Activated CD8-positive, alpha-beta memory T cell treated with anti-CD3 and anti-CD28 coated beads, Interleukin-2, amount 50 U/mL, for 1 hour (primary cell): Measurements from ENCODE around the gene HOXD10.

Source experiments
- DNase-seq: peaks from one replicate; pipeline ENCODE4 v3.0.0-alpha.2; 2020; ENCODE audit errors: extremely low read depth

Gene HOXD10

DNA sequence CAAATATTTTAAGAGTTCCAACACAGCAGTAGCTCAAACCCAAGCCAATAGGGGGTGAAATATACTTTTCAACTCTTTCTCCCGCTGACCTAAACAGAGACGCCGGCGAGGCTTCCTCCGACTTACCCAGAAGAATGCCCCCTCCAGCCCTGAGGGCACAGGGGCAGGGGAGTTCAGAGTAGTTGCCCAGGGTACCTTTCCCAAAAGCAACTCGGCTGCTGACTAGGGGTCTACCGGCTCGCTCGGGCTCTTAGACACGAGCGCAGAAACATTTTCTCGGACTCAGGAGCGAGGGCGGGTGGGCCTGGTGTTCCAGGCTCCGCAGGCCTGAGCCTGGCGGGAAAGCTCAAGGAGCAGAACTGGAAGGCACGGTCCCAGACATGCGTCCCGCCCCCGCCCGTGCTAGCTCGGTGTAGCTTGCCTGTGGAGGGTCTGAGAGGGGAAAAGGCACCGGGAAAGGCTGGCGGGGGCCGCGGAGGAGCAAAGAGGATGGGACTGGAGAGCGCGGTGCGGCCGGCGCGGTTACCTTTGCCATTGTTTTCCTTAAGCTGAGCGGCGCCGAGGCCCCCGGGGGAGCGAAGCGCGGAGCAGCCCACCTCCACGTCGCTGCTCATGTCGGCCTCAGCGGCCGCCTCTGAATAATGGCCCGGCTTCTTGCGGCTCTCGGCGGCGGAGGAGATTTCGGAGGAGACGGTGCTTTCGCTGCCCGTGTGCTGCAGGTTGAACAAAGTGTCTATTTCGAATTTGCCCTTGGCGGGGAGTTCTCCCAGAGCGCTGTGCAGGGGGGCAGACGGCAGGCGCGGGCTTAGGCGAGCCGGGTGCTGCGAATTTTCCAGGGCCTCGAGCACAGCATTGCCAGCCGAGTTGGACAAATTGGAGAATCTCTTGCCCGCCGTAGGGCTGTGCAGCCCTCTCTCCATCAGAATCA, 33.5 kb upstream of the HOXD10 start:
- DNase-seq = no peak

DNA sequence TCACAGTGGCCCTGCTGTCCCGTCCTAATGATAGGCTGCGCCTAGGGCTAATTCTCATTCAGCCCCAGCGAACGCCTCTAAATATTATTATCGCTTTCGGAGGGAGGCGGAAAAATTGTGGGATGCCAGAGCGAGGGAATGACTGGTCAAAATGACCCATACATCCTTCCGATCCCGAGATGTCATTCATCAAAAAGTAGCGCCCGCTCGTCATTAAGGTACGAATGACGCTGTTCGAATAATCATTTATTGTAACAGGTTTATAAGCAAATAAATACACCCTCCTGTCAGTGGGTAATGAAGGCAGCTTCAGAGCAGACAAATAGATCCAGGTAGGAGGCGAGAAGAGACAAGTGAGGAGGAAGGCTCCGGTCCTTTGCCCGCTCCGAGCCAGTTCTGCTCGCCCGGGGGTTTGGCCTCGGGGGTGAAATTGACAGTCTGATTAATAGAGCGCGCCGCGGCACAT, 32.7 kb upstream of the HOXD10 start, which contains the start of gene EVX2:
TSS of gene EVX2 (minus strand) at position 167 of the 466 bp plus-strand sequence. CDS start 186 bp downstream, outside the sequence.
- no peak for DNase-seq

DNA sequence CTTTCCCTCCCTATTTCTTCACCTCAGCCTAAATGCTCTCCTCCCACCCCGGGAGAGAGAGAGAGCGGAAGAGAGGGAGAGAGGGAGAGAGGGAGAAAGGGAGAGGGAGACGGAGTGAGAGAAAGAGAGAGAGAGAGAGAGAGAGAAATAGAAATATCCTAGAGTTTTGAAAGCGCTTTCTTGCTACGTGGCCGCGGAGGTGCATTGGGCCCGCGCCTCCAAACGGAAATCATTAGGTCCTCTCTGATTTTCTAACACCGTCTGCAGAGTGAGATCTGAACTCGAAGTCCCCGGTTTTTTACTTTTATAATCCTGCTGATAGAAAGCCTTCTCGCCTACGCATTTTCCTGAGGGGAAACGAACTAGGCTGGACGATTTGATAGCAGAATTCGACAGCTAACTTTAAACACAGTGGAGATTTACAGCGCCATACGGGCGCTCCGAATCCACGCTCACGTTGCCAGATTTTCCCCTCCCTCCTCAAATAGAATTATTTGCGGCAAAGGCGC, 31.9 kb upstream of the HOXD10 start:
- DNase-seq = no peak

DNA sequence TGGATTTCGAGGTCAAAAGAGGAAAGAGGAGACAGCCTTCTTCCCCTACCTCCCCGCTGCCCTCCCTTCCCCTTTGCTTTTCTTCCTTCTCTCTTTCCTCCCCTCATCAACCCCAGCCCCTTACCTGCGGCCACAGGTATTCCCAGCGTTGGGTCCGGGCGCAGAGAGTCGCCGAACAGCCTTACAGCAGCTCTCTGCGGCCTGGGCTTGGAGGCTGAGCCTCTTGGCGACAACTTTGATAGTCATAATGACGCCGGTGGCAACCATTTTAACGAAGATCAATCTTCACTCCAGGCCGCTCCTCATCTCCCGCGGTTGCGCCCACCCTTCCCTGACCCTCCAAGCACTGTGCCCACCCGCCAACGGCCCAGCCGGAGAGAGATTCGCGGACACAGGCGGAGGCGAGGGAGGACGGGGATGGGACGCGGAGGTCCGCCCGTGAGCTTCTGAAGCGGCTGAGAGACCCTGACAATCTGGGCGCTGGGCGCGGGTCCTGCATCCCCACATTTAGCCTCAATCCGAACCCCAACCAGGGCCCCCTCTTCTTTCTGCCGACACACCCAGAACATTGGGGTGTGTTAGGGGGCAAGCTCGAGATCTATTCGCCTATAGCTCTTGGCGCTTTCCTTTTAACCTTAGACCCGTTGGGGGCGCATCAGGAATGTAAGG, 31.3 kb upstream of the HOXD10 start:
- DNase-seq = no peak

DNA sequence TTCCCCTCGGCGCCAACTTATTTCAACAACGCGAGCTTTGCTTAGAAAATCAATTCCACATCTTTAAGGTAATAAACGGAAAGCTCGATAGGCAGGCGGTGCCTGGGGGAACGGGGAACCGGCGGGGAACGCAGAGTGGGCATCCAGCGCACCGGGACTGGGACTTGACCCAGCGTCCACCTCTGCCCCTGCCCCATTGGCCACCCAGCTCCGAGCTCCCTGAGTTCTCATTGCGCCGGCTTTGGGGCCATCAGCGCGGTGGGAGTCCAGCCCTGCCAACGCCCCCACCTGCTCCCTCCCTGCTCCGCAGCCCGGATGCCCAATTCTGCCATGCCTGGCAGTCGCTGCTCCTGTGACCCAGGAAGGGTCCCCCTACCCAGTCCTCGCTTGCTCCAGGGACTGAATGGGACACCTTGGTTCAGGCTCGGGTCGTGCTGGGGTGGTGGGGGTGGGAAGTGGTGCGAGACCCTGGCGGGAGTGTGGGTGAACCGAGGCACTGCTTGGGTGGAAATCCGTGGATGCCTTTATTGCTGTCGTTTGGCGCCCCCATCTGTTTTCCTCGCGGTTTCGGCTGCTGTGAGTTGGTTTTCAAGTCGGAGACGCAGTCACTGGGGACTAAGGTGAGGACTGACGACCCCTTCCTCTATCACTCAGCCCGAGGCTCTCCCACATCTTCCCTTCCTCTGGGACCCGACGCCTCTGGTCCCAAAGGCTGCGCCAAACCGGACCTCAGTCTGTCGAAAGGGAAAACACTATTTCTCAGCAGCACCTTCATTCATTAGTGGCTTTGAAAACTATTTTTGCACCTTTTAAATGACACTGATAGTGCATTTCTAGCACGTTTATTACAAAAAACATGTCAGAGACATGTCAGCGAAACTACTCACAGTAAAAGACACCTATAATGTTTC, 30.5 kb upstream of the HOXD10 start:
- no peak for DNase-seq

DNA sequence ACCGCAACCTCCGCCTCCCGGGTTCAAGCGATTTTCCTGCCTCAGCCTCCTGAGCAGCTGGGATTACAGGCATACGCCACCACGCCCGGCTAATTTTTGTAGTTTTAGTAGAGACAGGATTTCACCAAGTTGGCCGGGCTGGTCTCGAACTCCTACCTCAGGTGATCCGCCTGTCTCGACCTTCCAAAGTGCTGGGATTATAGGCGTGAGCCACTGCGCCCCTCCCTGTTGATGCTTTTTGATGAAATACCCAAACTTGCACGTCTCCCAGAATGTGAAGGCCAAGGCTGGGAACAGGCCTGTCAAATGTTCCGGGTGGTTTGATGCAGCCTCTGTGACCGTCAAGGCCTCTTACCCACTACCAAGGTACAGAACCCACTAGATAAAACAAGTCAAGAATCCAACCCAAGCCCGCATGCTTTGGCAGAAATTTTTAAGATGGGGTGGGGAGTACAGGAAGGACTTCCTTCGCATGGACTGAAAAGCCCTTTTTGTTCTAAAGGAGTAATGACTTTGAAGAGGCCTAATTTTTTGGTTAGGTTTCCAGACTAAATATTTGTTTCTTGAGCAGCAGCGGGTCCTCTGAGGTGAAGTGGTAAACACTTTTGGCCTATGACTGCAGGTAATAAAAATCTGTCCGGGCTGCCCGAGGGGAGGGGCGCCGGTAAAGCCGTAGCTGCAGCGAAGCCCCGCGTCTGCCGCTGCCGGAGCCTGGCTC, 29.1 kb upstream of the HOXD10 start:
- no peak for DNase-seq

DNA sequence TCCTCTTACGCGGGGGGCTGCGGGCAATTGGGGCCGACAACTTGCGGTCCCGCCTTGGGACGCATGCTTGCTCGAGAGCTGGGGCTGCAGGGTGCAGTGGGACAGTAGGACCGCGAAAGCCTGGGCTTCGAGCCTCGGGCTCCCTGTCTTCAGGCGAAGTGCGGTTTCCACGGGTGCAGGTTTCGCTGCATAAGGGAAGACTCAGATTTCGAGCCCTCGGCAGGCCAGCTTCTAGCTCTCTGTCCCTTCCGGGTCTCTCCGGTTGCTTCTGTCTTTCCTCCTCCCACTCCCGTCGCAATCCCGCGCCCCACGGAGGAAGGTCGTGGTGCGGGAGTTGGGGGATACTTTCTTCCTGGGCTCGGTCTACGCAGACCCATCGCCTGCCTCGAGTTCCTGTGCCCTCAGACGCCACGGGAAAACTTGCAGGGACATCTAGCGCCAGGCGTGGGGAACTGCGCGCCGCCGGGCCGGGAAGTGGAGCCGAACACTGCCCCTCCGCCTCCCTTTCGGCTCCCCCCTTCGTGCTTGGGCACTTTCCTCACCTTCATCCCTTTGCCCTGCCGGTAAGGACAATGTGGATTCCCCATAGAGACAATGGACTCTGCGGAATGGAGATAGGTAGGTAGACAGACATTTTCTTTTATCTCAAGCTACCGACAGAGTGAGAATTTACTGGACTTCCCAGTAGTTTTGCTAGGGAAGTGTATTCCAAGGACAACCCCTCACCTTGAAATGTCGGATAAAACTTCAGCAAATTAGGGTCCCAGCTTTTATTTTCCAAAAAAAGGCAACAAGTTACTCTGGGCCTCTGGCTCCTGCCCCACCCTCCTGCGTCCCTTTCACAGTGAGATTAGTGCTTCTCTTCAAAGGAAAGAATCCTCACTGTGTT, 28.3 kb upstream of the HOXD10 start:
- no peak for DNase-seq

DNA sequence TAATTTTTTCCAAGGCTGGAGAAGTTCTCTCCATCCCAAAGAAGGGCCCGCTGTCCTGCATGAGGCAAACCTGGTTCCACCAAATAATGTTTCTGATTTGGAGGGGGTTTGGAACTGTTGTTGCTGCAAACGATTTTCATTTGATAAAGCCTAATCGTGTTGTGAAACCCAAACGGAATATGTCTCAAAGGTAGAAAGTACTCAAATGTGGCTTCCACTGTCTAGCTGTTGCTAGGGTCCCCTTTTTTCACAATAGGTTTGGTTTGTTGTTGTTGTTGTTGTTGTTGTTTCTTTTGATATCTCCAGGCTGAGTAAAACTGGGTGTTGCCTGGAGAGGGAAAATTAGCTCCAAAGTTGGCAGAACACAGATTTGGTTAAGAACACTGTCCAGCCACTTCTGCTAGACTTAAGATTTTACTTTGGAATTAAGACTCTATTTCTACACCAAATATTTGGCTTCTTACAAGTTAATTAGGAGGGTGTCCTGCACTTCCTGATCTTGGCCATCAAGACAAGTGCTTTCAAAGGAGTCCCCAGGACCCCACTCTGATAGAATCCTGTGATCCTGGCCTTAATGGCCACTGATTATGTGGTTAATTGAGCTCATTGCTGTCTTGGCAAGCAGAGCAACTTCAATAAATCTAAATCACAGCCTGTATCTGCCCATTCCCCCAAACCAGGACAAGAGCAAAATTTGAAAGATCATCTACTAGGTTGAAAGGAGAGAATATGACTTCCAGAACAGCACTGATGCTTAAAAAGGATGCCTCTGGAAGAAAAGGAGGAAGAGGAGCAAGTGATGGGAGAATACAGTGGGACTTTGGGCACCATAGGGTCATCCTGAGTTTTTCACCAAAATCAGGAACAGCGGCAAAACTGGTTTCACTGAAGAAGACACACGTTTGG, 27.4 kb upstream of the HOXD10 start:
- DNase-seq = no peak

DNA sequence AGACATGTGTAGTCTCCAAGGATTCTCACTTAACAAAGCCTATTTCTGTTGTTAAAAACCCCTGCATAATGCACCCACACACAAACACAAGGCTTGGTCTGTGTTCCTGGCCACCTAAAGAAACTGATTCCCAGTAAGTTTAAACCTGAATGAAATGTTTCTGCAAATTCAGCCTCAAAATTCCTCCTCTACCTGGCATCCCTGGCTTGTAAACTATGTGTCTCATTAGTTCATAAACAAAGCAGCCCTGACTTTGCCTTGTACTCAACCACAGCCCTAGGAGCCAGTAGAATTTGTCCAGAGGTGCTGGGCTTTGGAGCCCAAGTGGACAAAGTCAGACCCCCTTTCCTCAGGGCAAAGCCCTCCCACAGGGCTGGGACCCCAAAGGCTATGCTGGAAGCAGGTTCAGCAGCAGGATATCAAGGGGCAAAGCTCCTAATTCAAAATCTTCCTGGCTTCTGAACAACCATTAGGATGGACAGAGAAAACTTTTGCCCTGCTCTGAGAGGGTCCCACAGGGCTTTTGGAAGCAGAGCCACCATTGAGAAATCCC, 26.7 kb upstream of the HOXD10 start:
- DNase-seq = no peak

DNA sequence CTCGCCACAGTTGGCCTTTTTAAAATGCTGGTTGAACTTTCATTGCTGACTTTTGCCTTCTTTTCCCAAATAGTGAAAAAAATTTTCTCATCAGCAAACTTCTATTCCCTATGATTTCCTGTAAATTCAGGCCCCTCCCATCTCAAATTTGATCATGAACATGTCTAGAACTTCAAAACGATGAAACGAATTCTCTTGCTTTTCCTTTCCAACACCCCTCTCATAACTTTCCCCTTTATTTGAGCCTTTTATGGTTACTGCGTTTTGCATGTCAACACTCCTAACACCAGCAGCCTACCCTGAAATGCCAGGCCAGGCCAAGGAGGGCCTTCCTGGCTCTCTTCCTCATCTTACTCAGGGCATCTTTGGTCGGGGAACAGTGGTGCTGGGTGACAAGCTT, 25.7 kb upstream of the HOXD10 start:
- no peak for DNase-seq

DNA sequence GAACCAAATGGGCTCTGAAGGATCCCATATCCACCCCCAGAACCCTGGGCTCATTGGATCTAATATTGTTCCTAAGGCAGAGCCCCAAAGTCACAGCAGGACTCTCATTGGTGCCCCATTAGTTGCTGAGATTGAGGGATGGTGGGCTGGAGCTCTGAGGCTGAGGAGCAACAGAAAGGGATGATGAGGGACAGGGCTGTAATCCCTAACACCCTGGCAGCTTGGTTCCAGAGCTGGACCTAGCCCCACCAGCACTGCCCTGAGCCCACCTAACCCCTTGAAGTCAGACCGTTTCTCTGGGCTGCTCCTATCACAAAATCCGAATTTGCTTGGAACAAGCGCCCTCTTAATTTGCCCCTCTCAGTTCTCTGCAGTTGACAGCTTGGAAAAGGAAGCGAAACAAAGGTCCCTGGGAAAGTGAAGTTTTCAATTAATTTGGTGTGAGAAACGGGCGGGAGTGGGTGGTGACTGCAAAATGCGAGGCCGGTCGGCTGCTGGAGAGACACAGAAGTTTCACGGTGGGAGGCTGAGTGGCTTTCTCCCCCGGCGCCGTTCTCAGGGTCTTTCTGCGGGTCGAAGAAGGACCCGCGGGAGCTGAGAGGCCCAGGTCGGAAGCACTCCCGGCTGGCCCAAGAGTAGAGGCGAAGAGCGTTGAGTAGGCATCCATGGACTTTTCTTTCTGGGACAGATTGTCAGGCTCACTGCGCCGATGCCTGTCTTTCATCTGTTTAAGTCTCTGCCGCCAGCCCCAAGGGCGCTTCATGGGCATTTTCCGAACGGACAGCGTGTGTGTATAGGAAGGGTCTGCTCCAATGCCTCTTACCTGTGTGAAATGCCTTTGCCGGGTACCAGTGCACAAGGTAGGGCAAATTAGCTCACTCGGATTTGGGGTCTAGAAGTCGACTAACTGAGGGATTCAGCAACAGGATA, 25.0 kb upstream of the HOXD10 start:
- no peak for DNase-seq

DNA sequence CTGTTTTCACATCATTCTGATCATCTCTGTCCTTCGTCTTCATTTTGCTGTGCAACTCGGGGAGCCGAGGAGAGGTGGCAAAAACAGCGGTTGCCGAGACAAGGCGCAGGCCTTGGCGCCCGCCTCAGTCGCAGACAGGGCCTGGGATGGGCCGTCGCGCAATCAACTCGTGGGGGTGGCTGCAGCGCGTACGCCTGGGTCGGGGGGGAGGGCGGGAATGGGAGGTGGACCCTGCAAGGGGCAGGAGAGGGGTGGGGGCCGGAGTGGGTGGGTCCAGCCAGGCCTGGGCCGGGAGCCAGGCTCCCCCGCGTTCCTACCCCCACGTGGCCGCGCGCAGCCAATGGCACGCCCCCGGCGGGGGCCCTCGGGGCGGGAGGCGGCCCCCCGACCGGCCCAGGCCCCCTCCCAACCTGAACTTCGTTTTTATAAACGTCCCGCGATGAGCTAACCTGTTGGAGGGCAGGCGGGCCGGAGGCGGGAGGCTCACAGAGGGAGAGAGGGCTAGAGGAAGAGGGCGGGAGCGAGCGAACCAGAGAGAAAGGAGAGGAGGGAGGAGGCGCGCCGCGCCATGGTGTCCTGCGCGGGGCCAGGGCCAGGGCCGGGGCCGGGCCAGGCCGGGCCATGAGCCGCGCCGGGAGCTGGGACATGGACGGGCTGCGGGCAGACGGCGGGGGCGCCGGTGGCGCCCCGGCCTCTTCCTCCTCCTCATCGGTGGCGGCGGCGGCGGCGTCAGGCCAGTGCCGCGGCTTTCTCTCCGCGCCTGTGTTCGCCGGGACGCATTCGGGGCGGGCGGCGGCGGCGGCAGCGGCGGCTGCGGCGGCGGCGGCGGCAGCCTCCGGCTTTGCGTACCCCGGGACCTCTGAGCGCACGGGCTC, 24.1 kb upstream of the HOXD10 start, which contains the start of gene HOXD13:
TSS of gene HOXD13 (plus strand) at position 452 of the 875 bp plus-strand sequence. CDS start at position 622, 170 bp downstream.
- DNase-seq = no peak

DNA sequence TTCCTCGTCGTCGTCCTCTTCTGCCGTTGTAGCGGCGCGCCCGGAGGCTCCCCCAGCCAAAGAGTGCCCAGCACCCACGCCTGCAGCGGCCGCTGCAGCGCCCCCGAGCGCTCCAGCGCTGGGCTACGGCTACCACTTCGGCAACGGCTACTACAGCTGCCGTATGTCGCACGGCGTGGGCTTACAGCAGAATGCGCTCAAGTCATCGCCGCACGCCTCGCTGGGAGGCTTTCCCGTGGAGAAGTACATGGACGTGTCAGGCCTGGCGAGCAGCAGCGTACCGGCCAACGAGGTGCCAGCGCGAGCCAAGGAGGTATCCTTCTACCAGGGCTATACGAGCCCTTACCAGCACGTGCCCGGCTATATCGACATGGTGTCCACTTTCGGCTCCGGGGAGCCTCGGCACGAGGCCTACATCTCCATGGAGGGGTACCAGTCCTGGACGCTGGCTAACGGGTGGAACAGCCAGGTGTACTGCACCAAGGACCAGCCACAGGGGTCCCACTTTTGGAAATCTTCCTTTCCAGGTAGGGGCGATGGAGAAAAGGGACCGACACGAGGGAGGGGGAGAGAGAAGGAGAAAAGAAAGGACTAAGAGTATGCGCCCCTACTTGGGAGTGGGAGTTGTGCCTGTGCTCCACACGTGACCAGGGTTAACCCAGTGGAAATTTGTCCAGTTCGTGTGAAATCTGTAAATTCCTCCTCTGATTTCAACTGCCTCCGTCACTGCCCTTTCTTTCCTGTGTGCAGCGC, 23.3 kb upstream of the HOXD10 start:
- DNase-seq = no peak

DNA sequence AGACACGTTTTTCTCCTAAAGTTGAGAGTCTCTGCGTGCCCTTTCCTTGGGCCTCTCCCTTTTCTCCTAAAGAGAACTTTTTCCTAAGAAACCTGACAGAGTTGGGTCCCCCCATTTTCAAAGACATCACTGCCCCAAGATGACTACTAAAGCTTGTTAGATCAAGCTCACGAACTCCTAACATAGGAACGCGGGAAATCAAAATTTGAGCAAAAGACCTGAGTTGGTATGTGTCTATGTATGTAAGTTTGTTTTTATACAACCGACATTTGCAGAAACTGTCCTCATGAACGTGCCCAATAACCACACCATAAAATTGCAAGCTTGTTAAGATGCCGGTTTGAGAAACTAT, 22.7 kb upstream of the HOXD10 start:
- no peak for DNase-seq

DNA sequence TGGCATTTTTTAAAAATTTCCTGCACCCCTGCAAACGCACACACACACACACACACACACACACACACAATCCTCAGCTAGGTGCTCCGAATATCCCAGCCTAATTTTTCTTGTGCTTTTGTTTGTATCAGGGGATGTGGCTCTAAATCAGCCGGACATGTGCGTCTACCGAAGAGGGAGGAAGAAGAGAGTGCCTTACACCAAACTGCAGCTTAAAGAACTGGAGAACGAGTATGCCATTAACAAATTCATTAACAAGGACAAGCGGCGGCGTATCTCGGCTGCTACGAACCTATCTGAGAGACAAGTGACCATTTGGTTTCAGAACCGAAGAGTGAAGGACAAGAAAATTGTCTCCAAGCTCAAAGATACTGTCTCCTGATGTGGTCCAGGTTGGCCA, 22.2 kb upstream of the HOXD10 start:
- DNase-seq = no peak

DNA sequence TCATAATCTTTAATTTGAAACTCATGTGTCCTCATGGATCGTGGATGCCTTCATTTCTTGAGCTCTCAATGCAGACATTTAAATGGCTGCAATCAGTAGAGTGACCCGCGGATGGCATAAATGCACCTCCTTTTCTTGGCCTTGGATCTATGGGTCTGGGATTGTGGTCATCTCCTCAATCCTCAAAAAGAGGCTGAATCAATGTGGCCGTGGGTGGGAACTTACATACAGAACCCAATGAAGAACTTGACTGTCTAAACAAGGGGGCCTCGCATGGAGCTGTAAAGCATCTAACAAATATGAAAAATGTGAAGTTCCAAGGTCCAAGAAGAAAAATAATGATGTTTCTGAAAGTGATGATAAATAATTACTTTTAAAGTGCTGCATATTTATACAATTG, 21.2 kb upstream of the HOXD10 start:
- no peak for DNase-seq
